Measurements from ENCODE around the gene CCDC171. TPM values are rescaled to one million over a fixed set of nuclear protein-coding genes. Genes with fewer than 3 reads are reported as not detected.

The CCDC171 gene
- total RNA-seq, 2 experiments from 2014 or later: 10.4 to 18.2 TPM

GRCh38 chr9:15512204-15512603 is 40.6 kb upstream of the CCDC171 start:
- Histone ChIP-seq H3K4me2 (ENCODE audit: low read length) (peak overlapping the region; percentile 91), H3K4me3 (ENCODE audit: low read depth, low read length, poor library complexity, severe bottlenecking) (peak overlapping the region; percentile 99), H3K9me2 (ENCODE audit: insufficient read depth, low read length) (no peaks in the 10 kb centered on the region), H3K36me3 (ENCODE audit: insufficient read depth, low read length) (peaks cover 28% of the 10 kb centered on the region), H3K4me1 (ENCODE audit: insufficient read depth, low read length, poor library complexity, severe bottlenecking) (peaks cover 47% of the 10 kb centered on the region), H2AFZ (ENCODE audit: low read length) (peak overlapping the region; percentile 84), H3K9me3 (ENCODE audit: low read length) (no peaks in the 10 kb centered on the region), H3K27ac (ENCODE audit: low read depth, low read length, poor library complexity, severe bottlenecking) (peak overlapping the region; percentile 82), H4K20me1 (ENCODE audit: insufficient read depth, low read length) (peaks cover 24% of the 10 kb centered on the region), H3K79me2 (ENCODE audit: insufficient read depth, low read depth, low read length) (peaks cover 32% of the 10 kb centered on the region)
- ChIA-PET CTCF (ENCODE audit: unreplicated experiment) (interaction anchor here (1.3 to 1.7 kb wide), 2 partner anchors 39 to 41 kb away, joined by 5 to 6 read pairs; partner anchors contain the start of gene CCDC171), POLR2A (interaction anchor here (0.6 to 4.6 kb wide), 18 partner anchors 8 to 817 kb away, joined by 3 to 110 read pairs (median 4); partner anchors contain the start of genes CCDC171 and SNAPC3)
- BruUV-seq (replicated peaks): no TSS peak
- TF ChIP-seq EZH2phosphoT487 (IDR thresholded peaks at IDR 0.05; ENCODE audit: borderline replicate concordance, low read depth, low read length) (no peak), CTCF (conservative IDR thresholded peaks at IDR 0.05; ENCODE audit: low read length) (no peak)
- DNase-seq (ENCODE audit: low spot score): peak; percentile 23
- intact Hi-C loops (cut with micrococcal nuclease; ENCODE audit: unreplicated experiment): no loop called here

- no TSS peak for BruUV-seq (replicated peaks)
- H3K9me2 ChIP-seq (ENCODE audit: insufficient read depth, low read length): no peaks in the 10 kb centered on the region
- H3K79me2 ChIP-seq (ENCODE audit: insufficient read depth, low read depth, low read length): peaks cover 26% of the 10 kb centered on the region
- peak overlapping the region; percentile 84 for H2AFZ ChIP-seq (ENCODE audit: low read length)
- H3K4me1 ChIP-seq (ENCODE audit: insufficient read depth, low read length, poor library complexity, severe bottlenecking): peaks cover 44% of the 10 kb centered on the region
- H3K4me3 ChIP-seq (ENCODE audit: low read depth, low read length, poor library complexity, severe bottlenecking): peak overlapping the region; percentile 99
- H3K4me2 ChIP-seq (ENCODE audit: low read length): peak overlapping the region; percentile 91
- ChIA-PET CTCF (ENCODE audit: unreplicated experiment) (interaction anchor here (0.8 to 1.7 kb wide), 3 partner anchors 38 to 58 kb away, joined by 3 to 6 read pairs (median 5); partner anchors contain the start of gene CCDC171), POLR2A (interaction anchor here (0.7 to 4.6 kb wide), 15 partner anchors 8 to 818 kb away, joined by 3 to 110 read pairs (median 5); partner anchors contain the start of genes CCDC171 and SNAPC3)
- no peaks in the 10 kb centered on the region for H3K9me3 ChIP-seq (ENCODE audit: low read length)
- peak overlapping the region; percentile 82 for H3K27ac ChIP-seq (ENCODE audit: low read depth, low read length, poor library complexity, severe bottlenecking)
- H3K36me3 ChIP-seq (ENCODE audit: insufficient read depth, low read length): peaks cover 21% of the 10 kb centered on the region
- TF ChIP-seq EZH2phosphoT487 (IDR thresholded peaks at IDR 0.05; ENCODE audit: borderline replicate concordance, low read depth, low read length) (no peak), CTCF (conservative IDR thresholded peaks at IDR 0.05; ENCODE audit: low read length) (no peak)
- DNase-seq (ENCODE audit: low spot score): peak; percentile 51
- H4K20me1 ChIP-seq (ENCODE audit: insufficient read depth, low read length): peaks cover 20% of the 10 kb centered on the region
- intact Hi-C loops (cut with micrococcal nuclease; ENCODE audit: unreplicated experiment): no loop called here
Observed at GRCh38 chr9:15512889-15513288, 40.0 kb upstream of the CCDC171 start.

GRCh38 chr9:15513335-15513734 is 39.5 kb upstream of the CCDC171 start:
- DNase-seq (ENCODE audit: low spot score): peak; percentile 55
- H2AFZ ChIP-seq (ENCODE audit: low read length): peak overlapping the region; percentile 84; the same call in 1 of the 2 replicates

More at GRCh38 chr9:15513335-15513734, 39.5 kb upstream of the CCDC171 start:
- Histone ChIP-seq H3K27ac (ENCODE audit: low read depth, low read length, poor library complexity, severe bottlenecking) (peak overlapping the region; percentile 82), H3K9me2 (ENCODE audit: insufficient read depth, low read length) (no peaks in the 10 kb centered on the region), H4K20me1 (ENCODE audit: insufficient read depth, low read length) (peaks cover 17% of the 10 kb centered on the region), H3K36me3 (ENCODE audit: insufficient read depth, low read length) (peaks cover 17% of the 10 kb centered on the region), H3K4me3 (ENCODE audit: low read depth, low read length, poor library complexity, severe bottlenecking) (peak overlapping the region; percentile 99), H3K9me3 (ENCODE audit: low read length) (no peaks in the 10 kb centered on the region), H3K4me2 (ENCODE audit: low read length) (peak overlapping the region; percentile 91), H3K79me2 (ENCODE audit: insufficient read depth, low read depth, low read length) (peaks cover 21% of the 10 kb centered on the region), H3K4me1 (ENCODE audit: insufficient read depth, low read length, poor library complexity, severe bottlenecking) (peaks cover 39% of the 10 kb centered on the region)
- peak; percentile 68 for TF ChIP-seq CTCF (conservative IDR thresholded peaks at IDR 0.05; ENCODE audit: low read length)
- TF ChIP-seq EZH2phosphoT487 (IDR thresholded peaks at IDR 0.05; ENCODE audit: borderline replicate concordance, low read depth, low read length): no peak
- BruUV-seq (replicated peaks): no TSS peak
- CTCF ChIA-PET (ENCODE audit: unreplicated experiment): interaction anchor here (0.8 to 1.7 kb wide), 3 partner anchors 37 to 57 kb away, joined by 3 to 6 read pairs (median 5); partner anchors contain the start of gene CCDC171
- POLR2A ChIA-PET: interaction anchor here (0.6 to 4.6 kb wide), 12 partner anchors 9 to 248 kb away, joined by 3 to 110 read pairs (median 6); partner anchors contain the start of genes CCDC171 and SNAPC3
- intact Hi-C loops (cut with micrococcal nuclease; ENCODE audit: unreplicated experiment): no loop called here
